K562 (cell line): Measurements from ENCODE around the gene SEPTIN12. TPM values are rescaled to one million over a fixed set of nuclear protein-coding genes. Genes with fewer than 3 reads are reported as not detected.

Source experiments
- ATAC-seq: fragments of 200-7000 bp; cut with Tn5 transposase; 3 replicates; pipeline ENCODE4 v1.9.1; 2020; ENCODE audit warnings: moderate library complexity
- BruUV-seq: library from RNA; stranded (reverse); fragments of 400-500 nt; replicated peaks from 2 replicates; lab custom pipeline; 2021; lab: Mats Ljungman, UMichigan
- CTCF ChIA-PET: fragments of 300-600 bp; formaldehyde crosslinking; extraction: SDS; loops from one replicate; lab custom pipeline; 2021; ENCODE audit warnings: low intra/inter-chr PET ratio; lab: Yijun Ruan, JAX
- POLR2A ChIA-PET: fragments of 300-600, 350-650 bp; sonication (Branson Sonifier 250); formaldehyde crosslinking; extraction: SDS; loops from one replicate; lab custom pipeline; 2021; ENCODE audit warnings: antibody characterized with exemption, inconsistent platforms; lab: Yijun Ruan, JAX
- DNase-seq, 4 experiments: peaks; one replicate each; pipeline versions ENCODE4 v3.0.0 to v3.0.0-alpha.2; 2011 to 2018; ENCODE audit warnings: low spot score in 3 of 4, mixed read lengths in 3 of 4; ENCODE audit errors: extremely low read depth in 1 of 4
- FAIRE-seq: peaks from 2 replicates; lab custom pipeline; 2011; peaks lifted over from hg19 to GRCh38; lab: Jason Lieb, UNC
- H2AFZ ChIP-seq: 2 replicates; pipeline ENCODE4 v1.6.0; 2011; ENCODE audit warnings: low read depth, low read length, control low read depth, inconsistent platforms
- H3K27ac ChIP-seq: fragments of 200-600 bp; 3 replicates; pipeline ENCODE4 v1.8.0; 2011; ENCODE audit warnings: low read depth, mild to moderate bottlenecking, control low read depth, inconsistent platforms, low read length, moderate library complexity, mixed read lengths; ENCODE audit errors: extremely low read depth
- H3K27me3 ChIP-seq, 2 experiments: fragments of 300-600 bp in 1 of 2; 2 replicates in 1 of 2; 3 replicates in 1 of 2; pipeline versions ENCODE4 v1.6.0 to v1.8.0; 2011; ENCODE audit warnings: inconsistent platforms in 2 of 2, low read length in 2 of 2, mild to moderate bottlenecking in 1 of 2, mixed read lengths in 1 of 2, moderate library complexity in 1 of 2; ENCODE audit not compliant: control insufficient read depth in 2 of 2, insufficient read depth in 2 of 2
- H3K36me3 ChIP-seq: fragments of 300-600 bp; 3 replicates; pipeline ENCODE4 v1.8.0; 2011; ENCODE audit warnings: mild to moderate bottlenecking, low read length, inconsistent platforms; ENCODE audit not compliant: control insufficient read depth, insufficient read depth
- H3K4me1 ChIP-seq, 2 experiments: fragments of 200-600 bp in 1 of 2; replicated peaks in 1 of 2; 2 replicates in 1 of 2; 3 replicates in 1 of 2; pipeline versions ENCODE4 v1.5.1 to v1.8.0; 2011; ENCODE audit warnings: inconsistent platforms in 2 of 2, low read length in 2 of 2, mild to moderate bottlenecking in 1 of 2, mixed read lengths in 1 of 2, moderate library complexity in 1 of 2; ENCODE audit not compliant: control insufficient read depth in 2 of 2, insufficient read depth in 2 of 2
- H3K4me2 ChIP-seq: 2 replicates; pipeline ENCODE4 v1.6.1; 2011; ENCODE audit warnings: low read length, control low read depth, inconsistent platforms, mixed read lengths; ENCODE audit not compliant: insufficient read depth
- H3K4me3 ChIP-seq: fragments of 200-600 bp; sonication (generic), shearing (Covaris generic); 2 replicates; pipeline ENCODE4 v1.5.1; 2016; ENCODE audit warnings: control low read depth, inconsistent platforms
- H3K79me2 ChIP-seq: fragments of 200-600 bp; 3 replicates; pipeline ENCODE4 v1.8.0; 2011; ENCODE audit warnings: low read length, inconsistent platforms; ENCODE audit not compliant: control insufficient read depth, insufficient read depth
- H3K9ac ChIP-seq, 2 experiments: 2 replicates each; pipeline versions ENCODE4 v1.6.0 to v1.6.1; 2011; ENCODE audit warnings: low read depth in 2 of 2, low read length in 2 of 2, control low read depth in 1 of 2, inconsistent platforms in 1 of 2, mild to moderate bottlenecking in 1 of 2, mixed read lengths in 1 of 2; ENCODE audit not compliant: insufficient read depth in 1 of 2
- H3K9me1 ChIP-seq: one replicate; pipeline ENCODE4 v1.6.0; 2011; ENCODE audit warnings: inconsistent platforms, mild to moderate bottlenecking, low read length, moderate library complexity; ENCODE audit not compliant: control insufficient read depth, insufficient read depth
- H3K9me3 ChIP-seq: replicated peaks from 2 replicates; pipeline ENCODE4 v1.5.1; 2011; ENCODE audit warnings: low read depth, low read length, inconsistent platforms; ENCODE audit not compliant: control insufficient read depth, insufficient read depth
- H4K20me1 ChIP-seq: replicated peaks from 2 replicates; pipeline ENCODE4 v1.6.1; 2011; ENCODE audit warnings: low read length, inconsistent platforms, mixed read lengths; ENCODE audit not compliant: control insufficient read depth, insufficient read depth
- BHLHE40 ChIP-seq: IDR thresholded peaks from 2 replicates; pipeline ENCODE4 v1.6.1; 2011; ENCODE audit warnings: low read length, improper control_type of control experiment
- CGGBP1 ChIP-seq: fragments of 250-450 bp; sonication (Bioruptor Pico); IDR thresholded peaks from 2 replicates; pipeline ENCODE4 v1.9.0; 2021; ENCODE audit warnings: mild to moderate bottlenecking
- HDAC1 ChIP-seq, 2 experiments: fragments of 450-650 bp; IDR thresholded peaks; 2 replicates each; pipeline ENCODE4 v1.6.1; 2016 to 2017; ENCODE audit warnings: inconsistent platforms in 1 of 2, mild to moderate bottlenecking in 1 of 2, moderate library complexity in 1 of 2
- HMGXB4 ChIP-seq: sonication (generic); formaldehyde crosslinking; IDR thresholded peaks from 2 replicates; pipeline ENCODE4 v1.8.1; 2023; ENCODE audit warnings: mild to moderate bottlenecking, missing genetic modification reagents
- KDM5B ChIP-seq: fragments of 200-600 bp; sonication (generic); IDR thresholded peaks from 2 replicates; pipeline ENCODE4 v1.6.1; 2012; ENCODE audit warnings: low read depth, mild to moderate bottlenecking, moderate library complexity, low read length, control low read depth, inconsistent platforms; ENCODE audit not compliant: insufficient replicate concordance
- MIER1 ChIP-seq: fragments of 450-650 bp; IDR thresholded peaks from 2 replicates; pipeline ENCODE4 v1.6.1; 2016; ENCODE audit warnings: antibody characterized with exemption, mild to moderate bottlenecking, low read depth
- NEUROD1 ChIP-seq: fragments of 150-350 bp; IDR thresholded peaks from 2 replicates; pipeline ENCODE4 v1.6.1; 2014; ENCODE audit warnings: borderline replicate concordance, low read length, low read depth; ENCODE audit not compliant: partially characterized antibody
- POLR2G ChIP-seq: fragments of 200-400 bp; formaldehyde crosslinking; IDR thresholded peaks from 2 replicates; pipeline ENCODE4 v1.6.1; 2017; ENCODE audit warnings: low read depth, mild to moderate bottlenecking, antibody characterized with exemption, low read length, moderate library complexity
- RAD21 ChIP-seq, 2 experiments: fragments of 250-450 bp in 1 of 2; fragments of 450-650 bp in 1 of 2; sonication (Bioruptor Pico) in 1 of 2; formaldehyde crosslinking in 1 of 2; IDR thresholded peaks in 1 of 2; conservative IDR thresholded peaks in 1 of 2; 2 replicates each; pipeline versions ENCODE4 v1.4.0 to v1.8.0; 2020 to 2022; ENCODE audit warnings: mild to moderate bottlenecking in 2 of 2, moderate library complexity in 1 of 2
- U2AF2 ChIP-seq: fragments of 200-400 bp; formaldehyde crosslinking; optimal IDR thresholded peaks from 2 replicates; pipeline ENCODE3; 2017; ENCODE audit warnings: low read depth, mild to moderate bottlenecking, low read length
- ZBTB7A ChIP-seq: IDR thresholded peaks from 2 replicates; pipeline ENCODE4 v1.6.1; 2011; ENCODE audit warnings: low read depth, mild to moderate bottlenecking, low read length, moderate library complexity, borderline replicate concordance; ENCODE audit not compliant: control insufficient read depth
- ZNF449 ChIP-seq: fragments of 250-450 bp; sonication (Bioruptor Pico); IDR thresholded peaks from 2 replicates; pipeline ENCODE4 v1.8.0; 2022; ENCODE audit warnings: moderate library complexity, mild to moderate bottlenecking, inconsistent platforms
- WGBS: fragments of 100-300 bp; shearing (Covaris generic); methylation state at CpG from one replicate; pipeline ENCODE4 v1.1.6; 2016; ENCODE audit warnings: low coverage, mixed read lengths; ENCODE audit not compliant: insufficient coverage; ENCODE audit errors: missing lambda C conversion rate; 5-methylcytosine and 5-hydroxymethylcytosine counted together
- in situ Hi-C: fragments of 300-500 bp; cut with MboI; formaldehyde crosslinking; loops from 4 replicates; pipeline ENCODE4 v1.15.0; 2018; ENCODE audit warnings: inconsistent platforms, mixed read lengths
- intact Hi-C: fragments of 100-400 bp; cut with micrococcal nuclease; formaldehyde crosslinking; loops from 2 replicates; pipeline ENCODE4 v1.14.2; 2022
- polyA plus RNA-seq, 8 experiments: library from polyadenylated mRNA; depleted of rRNA in 4 of 8; stranded (reverse) in 5 of 8; unstranded in 3 of 8; fragments of >200 nt; fragmentation: Nextera tagmentation in 2 of 8; fragmentation: Illumina TruSeq in 1 of 8; extraction: Ambion mirVana in 2 of 8; extraction: Trizol in 1 of 8; gene quantifications; 2 replicates each; pipeline versions ENCODE4 v1.2.1 to v1.2.3, GENCODE V29; 2011 to 2014; ENCODE audit warnings: inconsistent platforms in 1 of 8, missing spikeins in 1 of 8
- total RNA-seq, 7 experiments: library from RNA; depleted of rRNA in 6 of 7; stranded (reverse); fragments of >200 nt in 6 of 7; fragmentation: Illumina TruSeq in 2 of 7; extraction: Trizol in 2 of 7; gene quantifications; 2 replicates each; pipeline versions ENCODE4 v1.2.1 to v1.2.3, GENCODE V29; 2011 to 2021; ENCODE audit warnings: low replicate concordance in 1 of 7
- TF ChIP-seq, protein P1 (sequence below): fragments of 250-450 bp; sonication (Bioruptor Pico); IDR thresholded peaks from 2 replicates; pipeline ENCODE4 v1.8.0; 2021; ENCODE audit warnings: moderate library complexity, mild to moderate bottlenecking, inconsistent platforms
- TF ChIP-seq, protein P2 (sequence below): sonication (generic); formaldehyde crosslinking; IDR thresholded peaks from 2 replicates; pipeline ENCODE4 v1.8.1; 2023; ENCODE audit warnings: mild to moderate bottlenecking, missing genetic modification reagents

SEPTIN12 gene
- total and polyA plus RNA-seq, 9 of the 15 experiments (the other 6 are each of a cell fraction or from before 2014, with no cell fraction given), result not detected

- TF ChIP-seq HMGXB4 (CRISPR knock-in tag) (no peak), KDM5B (no peak), NEUROD1 (no peak)
These were observed 37.2 kb downstream of the SEPTIN12 start (continued) for GRCh38 chr16:4750896-4751295.

GRCh38 chr16:4749700-4750257 lies 38.4 kb downstream of the SEPTIN12 start:
- in situ Hi-C loops (no loop called here), intact Hi-C loops (no loop called here)
- Histone ChIP-seq H3K9me1 (no peaks in the 10 kb centered on the region), H3K27ac (no peak overlapping the region), H4K20me1 (no peaks in the 10 kb centered on the region), H2AFZ (no peak overlapping the region), H3K27me3 (no peaks in the 10 kb centered on the region), H3K9ac (peak overlapping the region in 1 of 2 experiments; percentile 10; a peak in 1 of 4 replicates), H3K4me2 (no peak overlapping the region), H3K36me3 (peaks cover 40% of the 10 kb centered on the region), H3K79me2 (no peaks in the 10 kb centered on the region), H3K4me3 (no peak overlapping the region), H3K4me1 (peaks cover 0 to 21% of the 10 kb centered on the region in 2 experiments; a peak in 2 of 5 replicates), H3K9me3 (peaks cover 2% of the 10 kb centered on the region; the same call in 1 of the 2 replicates)
- no peak for ATAC-seq
- ChIA-PET POLR2A (interaction anchor here (1.1 kb wide), 1 partner anchor 11 kb away, joined by 5 read pairs; no protein-coding TSS in a partner anchor), CTCF (no interaction called here)
- no peak for DNase-seq
- TF ChIP-seq BHLHE40, result 0 out of 2 replicates have a peak, but pooled peaks have one; percentile 14
- TF ChIP-seq MIER1, result no peak
- TF ChIP-seq ZBTB7A, result no peak
- TF ChIP-seq HDAC1 (IDR thresholded peaks at IDR 0.05), result no peak
- no peak for TF ChIP-seq CGGBP1 (CRISPR knock-in tag)
- TF ChIP-seq, protein P1, sequence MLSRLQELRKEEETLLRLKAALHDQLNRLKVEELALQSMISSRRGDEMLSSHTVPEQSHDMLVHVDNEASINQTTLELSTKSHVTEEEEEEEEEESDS (CRISPR knock-in tag), result no peak
- TF ChIP-seq U2AF2, result no peak
- no peak for TF ChIP-seq ZNF449 (CRISPR knock-in tag)
- peak; percentile 63 for TF ChIP-seq POLR2G
- TF ChIP-seq, protein P2, sequence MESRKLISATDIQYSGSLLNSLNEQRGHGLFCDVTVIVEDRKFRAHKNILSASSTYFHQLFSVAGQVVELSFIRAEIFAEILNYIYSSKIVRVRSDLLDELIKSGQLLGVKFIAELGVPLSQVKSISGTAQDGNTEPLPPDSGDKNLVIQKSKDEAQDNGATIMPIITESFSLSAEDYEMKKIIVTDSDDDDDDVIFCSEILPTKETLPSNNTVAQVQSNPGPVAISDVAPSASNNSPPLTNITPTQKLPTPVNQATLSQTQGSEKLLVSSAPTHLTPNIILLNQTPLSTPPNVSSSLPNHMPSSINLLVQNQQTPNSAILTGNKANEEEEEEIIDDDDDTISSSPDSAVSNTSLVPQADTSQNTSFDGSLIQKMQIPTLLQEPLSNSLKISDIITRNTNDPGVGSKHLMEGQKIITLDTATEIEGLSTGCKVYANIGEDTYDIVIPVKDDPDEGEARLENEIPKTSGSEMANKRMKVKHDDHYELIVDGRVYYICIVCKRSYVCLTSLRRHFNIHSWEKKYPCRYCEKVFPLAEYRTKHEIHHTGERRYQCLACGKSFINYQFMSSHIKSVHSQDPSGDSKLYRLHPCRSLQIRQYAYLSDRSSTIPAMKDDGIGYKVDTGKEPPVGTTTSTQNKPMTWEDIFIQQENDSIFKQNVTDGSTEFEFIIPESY, result no peak
- no peak for TF ChIP-seq RAD21 (CRISPR knock-in tag; conservative IDR thresholded peaks at IDR 0.05 in 1 of 2, IDR thresholded peaks at IDR 0.05 in 1 of 2)
- BruUV-seq, result no TSS peak
- FAIRE-seq, result no peak
- WGBS, result 60% methylated on average over 10 of the region's 10 CpGs
